IMR-90 (cell line): ENCODE data around the gene SERBP1. TPM values are rescaled to one million over a fixed set of nuclear protein-coding genes. Genes with fewer than 3 reads are reported as not detected.
"Not testable (repeated sequence)": the region's sequence is repeated elsewhere in the genome, so short reads cannot be mapped to it uniquely, and the experiment has no call there.

ENCODE experiments used
- ATAC-seq: fragments of 200-7000 bp; cut with Tn5 transposase; 2 replicates; pipeline ENCODE4 v1.9.1; 2020; ENCODE audit warnings: low read depth, mild to moderate bottlenecking, moderate library complexity
- BruUV-seq: library from RNA; stranded (reverse); fragments of 400-500 nt; replicated peaks from 2 replicates; lab custom pipeline; 2021; lab: Mats Ljungman, UMichigan
- CTCF ChIA-PET: fragments of 300-600 bp; formaldehyde crosslinking; extraction: SDS; loops from one replicate; lab custom pipeline; 2021; ENCODE audit warnings: antibody characterized with exemption; lab: Yijun Ruan, JAX
- POLR2A ChIA-PET: fragments of 300-600 bp; sonication (Branson Sonifier 250); formaldehyde crosslinking; loops from one replicate; lab custom pipeline; 2022; ENCODE audit warnings: antibody characterized with exemption; ENCODE audit not compliant: unreplicated experiment; lab: Charles Lee
- DNase-seq: peaks from one replicate; pipeline ENCODE4 v3.0.0; 2013
- H2AFZ ChIP-seq: replicated peaks from 2 replicates; pipeline ENCODE3; 2013; ENCODE audit warnings: low read length, mild to moderate bottlenecking; ENCODE audit not compliant: poor library complexity
- H2AK5ac ChIP-seq: 2 replicates; pipeline ENCODE4 v1.6.1; 2013; ENCODE audit warnings: low read depth, low read length, inconsistent platforms
- H2AK9ac ChIP-seq: replicated peaks from 2 replicates; pipeline ENCODE3; 2013; ENCODE audit warnings: mild to moderate bottlenecking, low read depth, low read length, moderate library complexity; ENCODE audit not compliant: poor library complexity
- H2BK120ac ChIP-seq: 2 replicates; pipeline ENCODE4 v1.6.1; 2013; ENCODE audit warnings: low read depth, low read length, inconsistent platforms
- H2BK15ac ChIP-seq: 3 replicates; pipeline ENCODE4 v1.6.1; 2013; ENCODE audit warnings: low read depth, low read length, inconsistent platforms
- H2BK20ac ChIP-seq: 2 replicates; pipeline ENCODE4 v1.6.1; 2013; ENCODE audit warnings: low read depth, mild to moderate bottlenecking, inconsistent platforms, low read length, moderate library complexity
- H2BK5ac ChIP-seq: 2 replicates; pipeline ENCODE4 v1.6.1; 2013; ENCODE audit warnings: mild to moderate bottlenecking, low read depth, low read length, inconsistent platforms; ENCODE audit not compliant: poor library complexity, severe bottlenecking
- H3K14ac ChIP-seq: replicated peaks from 2 replicates; pipeline ENCODE4 v1.6.1; 2013; ENCODE audit warnings: low read depth, low read length, inconsistent platforms
- H3K18ac ChIP-seq: 2 replicates; pipeline ENCODE4 v1.6.1; 2013; ENCODE audit warnings: low read depth, low read length, control low read depth
- H3K23ac ChIP-seq: 2 replicates; pipeline ENCODE4 v1.6.1; 2013; ENCODE audit warnings: low read depth, low read length, inconsistent platforms
- H3K27ac ChIP-seq: 2 replicates; pipeline ENCODE4 v1.5.1; 2013; ENCODE audit warnings: mild to moderate bottlenecking, control low read depth, low read length; ENCODE audit not compliant: insufficient read depth
- H3K27me3 ChIP-seq: 2 replicates; pipeline ENCODE4 v1.6.1; 2013; ENCODE audit warnings: low read length; ENCODE audit not compliant: control insufficient read depth, insufficient read depth
- H3K36me3 ChIP-seq: 2 replicates; pipeline ENCODE4 v1.6.1; 2013; ENCODE audit warnings: low read length, mixed read lengths; ENCODE audit not compliant: control insufficient read depth, insufficient read depth
- H3K4ac ChIP-seq: 2 replicates; pipeline ENCODE4 v1.6.1; 2013; ENCODE audit warnings: low read depth, low read length, inconsistent platforms
- H3K4me1 ChIP-seq: 2 replicates; pipeline ENCODE4 v1.6.1; 2013; ENCODE audit warnings: low read length, mixed read lengths; ENCODE audit not compliant: control insufficient read depth, insufficient read depth
- H3K4me2 ChIP-seq: 2 replicates; pipeline ENCODE4 v1.6.1; 2013; ENCODE audit warnings: low read depth, mild to moderate bottlenecking, control low read depth, low read length, moderate library complexity
- H3K4me3 ChIP-seq: 2 replicates; pipeline ENCODE4 v1.5.1; 2013; ENCODE audit warnings: low read depth, mild to moderate bottlenecking, control low read depth, low read length, moderate library complexity; ENCODE audit not compliant: insufficient read depth
- H3K56ac ChIP-seq: 2 replicates; pipeline ENCODE4 v1.6.1; 2013; ENCODE audit warnings: low read length, inconsistent platforms; ENCODE audit not compliant: insufficient read depth; ENCODE audit errors: extremely low read depth
- H3K79me1 ChIP-seq, 2 experiments: 2 replicates each; pipeline ENCODE4 v1.6.1; 2013; ENCODE audit warnings: low read length in 2 of 2, inconsistent platforms in 1 of 2, low read depth in 1 of 2
- H3K9ac ChIP-seq: 2 replicates; pipeline ENCODE4 v1.6.1; 2013; ENCODE audit warnings: low read depth, low read length, control low read depth
- H3K9me1 ChIP-seq: 2 replicates; pipeline ENCODE4 v1.6.1; 2013; ENCODE audit warnings: low read length, inconsistent platforms; ENCODE audit not compliant: insufficient read depth
- H3K9me3 ChIP-seq: 2 replicates; pipeline ENCODE4 v1.6.1; 2013; ENCODE audit warnings: low read length; ENCODE audit not compliant: control insufficient read depth, insufficient read depth
- H4K20me1 ChIP-seq: 2 replicates; pipeline ENCODE4 v1.6.1; 2013; ENCODE audit warnings: low read length, inconsistent platforms; ENCODE audit not compliant: insufficient read depth
- H4K5ac ChIP-seq: 2 replicates; pipeline ENCODE4 v1.6.1; 2013; ENCODE audit warnings: mild to moderate bottlenecking, low read depth, low read length, control low read depth
- H4K8ac ChIP-seq, 2 experiments: 2 replicates each; pipeline ENCODE4 v1.6.1; 2013; ENCODE audit warnings: low read depth in 2 of 2, low read length in 2 of 2, control low read depth in 1 of 2, inconsistent platforms in 1 of 2
- H4K91ac ChIP-seq: 2 replicates; pipeline ENCODE4 v1.6.1; 2013; ENCODE audit warnings: low read depth, low read length, inconsistent platforms; ENCODE audit not compliant: insufficient read depth
- WGBS, 2 experiments: methylation state at CpG; one replicate each; pipeline versions ENCODE4 v1.1.5 to v1.1.7; 2013; ENCODE audit warnings: missing lambda C conversion rate in 2 of 2; ENCODE audit not compliant: insufficient read length in 1 of 2; ENCODE audit errors: extremely low coverage in 2 of 2; 5-methylcytosine and 5-hydroxymethylcytosine counted together
- dilution Hi-C: fragments of 300-500 bp; cut with HindIII; formaldehyde crosslinking; loops from one replicate; pipeline ENCODE4 v1.14.3; 2018; ENCODE audit warnings: low sequenced_read_pairs; ENCODE audit not compliant: unreplicated experiment
- in situ Hi-C: fragments of 300-500 bp; cut with MboI; formaldehyde crosslinking; loops from 3 replicates; pipeline ENCODE4 v1.14.3; 2019; ENCODE audit warnings: low sequenced_read_pairs, inconsistent platforms, mixed read lengths
- intact Hi-C: fragments of 100-400 bp; cut with micrococcal nuclease; formaldehyde crosslinking; loops from 2 replicates; pipeline ENCODE4 v1.10.0; 2022
- polyA plus RNA-seq, 3 experiments: library from polyadenylated mRNA; depleted of rRNA; stranded (reverse); fragments of >200 nt; gene quantifications; 2 replicates each; pipeline ENCODE4 v1.2.3, GENCODE V29; 2012; ENCODE audit warnings: low replicate concordance in 1 of 3
- total RNA-seq: library from RNA; depleted of rRNA; stranded (reverse); fragments of >200 nt; gene quantifications from 2 replicates; pipeline ENCODE4 v1.2.3, GENCODE V29; 2012

Gene SERBP1
- total and polyA plus RNA-seq, 2 of the 4 experiments (the other 2 are of a cell fraction) = 94.1 to 153 TPM

GRCh38 chr1:67413101-67413500, 17.1 kb downstream of the SERBP1 start:
- H4K5ac ChIP-seq, H3K14ac ChIP-seq, ATAC-seq, H3K4me1 ChIP-seq, H4K91ac ChIP-seq, H2AFZ ChIP-seq, H3K56ac ChIP-seq, H2BK20ac ChIP-seq, POLR2A ChIA-PET, H4K8ac ChIP-seq, H2AK9ac ChIP-seq, H3K27me3 ChIP-seq, H3K23ac ChIP-seq, H3K4me2 ChIP-seq, BruUV-seq, H3K4ac ChIP-seq, H3K27ac ChIP-seq, H3K9me1 ChIP-seq, H2BK120ac ChIP-seq, H2BK5ac ChIP-seq, H3K18ac ChIP-seq, H3K9ac ChIP-seq, H3K9me3 ChIP-seq, CTCF ChIA-PET, H3K4me3 ChIP-seq, intact Hi-C loops, dilution Hi-C loops, H2AK5ac ChIP-seq, H2BK15ac ChIP-seq, DNase-seq: not testable (repeated sequence)
- in situ Hi-C loops = loop anchor here (25.0 kb wide), 1 partner anchor 349 kb away; no protein-coding TSS in a partner anchor
- peaks cover 31% of the 10 kb centered on the region for H3K36me3 ChIP-seq
- peaks cover 20% of the 10 kb centered on the region for H4K20me1 ChIP-seq
- no CpG with 5 or more reads among the region's 2 CpGs for WGBS, 2 experiments
- peaks cover 10 to 53% of the 10 kb centered on the region in 2 experiments for H3K79me1 ChIP-seq
